Adrenal gland (tissue), 5 donors: Measurements from ENCODE around the gene HDAC4.

Experiments used
- CTCF ChIP-seq, 6 experiments: fragments of 450-650 bp in 4 of 6; fragments of 200-600 bp in 2 of 6; sonication (generic) in 1 of 6; IDR thresholded peaks; 1 replicate in 5 of 6; 2 replicates in 1 of 6; pipeline versions ENCODE4 v1.5.1 to v1.8.0; 2016 to 2021; ENCODE audit warnings: antibody characterized with exemption in 6 of 6, mild to moderate bottlenecking in 2 of 6, moderate library complexity in 1 of 6
- POLR2A ChIP-seq, 2 donors: fragments of 450-650 bp; IDR thresholded peaks; one replicate each; pipeline ENCODE4 v1.6.1; 2017; ENCODE audit warnings: antibody characterized with exemption in 2 of 2, mild to moderate bottlenecking in 2 of 2, moderate library complexity in 1 of 2
- donor health status: DM: no; HTN: no; CAD: no.

- TF ChIP-seq POLR2A (IDR thresholded peaks at IDR 0.05) (no peak), CTCF (IDR thresholded peaks at IDR 0.05) (no peak)
Observed at GRCh38 chr2:239145601-239146000, 255.2 kb downstream of the HDAC4 start.
